GM23248 (cell line): Measurements from ENCODE around the gene LRP1-AS.

ENCODE experiments used
- EZH2 ChIP-seq: fragments of 200-600 bp; sonication (generic); IDR thresholded peaks from 2 replicates; pipeline ENCODE4 v1.6.1; 2018; ENCODE audit warnings: antibody characterized with exemption, mild to moderate bottlenecking; ENCODE audit not compliant: insufficient read depth, poor library complexity, severe bottlenecking
- EZH2phosphoT487 ChIP-seq: fragments of 200-600 bp; sonication (generic); IDR thresholded peaks from 2 replicates; pipeline ENCODE4 v1.6.1; 2018; ENCODE audit warnings: antibody characterized with exemption, moderate library complexity, mild to moderate bottlenecking, low read depth; ENCODE audit not compliant: insufficient read depth

- TF ChIP-seq EZH2, result no peak
- TF ChIP-seq EZH2phosphoT487, result no peak
These were observed 23.6 kb downstream of the LRP1-AS start for GRCh38 chr12:57123813-57124212.
